Measurements from ENCODE around the gene ZKSCAN8.

GRCh38 chr6:28207510-28208110 lies 65.9 kb downstream of the ZKSCAN8 start:
- TF ChIP-seq EZH2 (IDR thresholded peaks at IDR 0.05; ENCODE audit: insufficient read depth, poor library complexity, severe bottlenecking) (no peak), EZH2phosphoT487 (IDR thresholded peaks at IDR 0.05; ENCODE audit: insufficient read depth, low read depth) (no peak)

Measured in GM23248 (cell line).